Lung (tissue), 12 donors: ENCODE data around the gene C18orf63. TPM values are rescaled to one million over a fixed set of nuclear protein-coding genes. Genes with fewer than 3 reads are reported as not detected.

Experiments used
- ATAC-seq: fragments of 200-7000 bp; cut with Tn5 transposase; one replicate; pipeline ENCODE4 v1.9.1; 2020; ENCODE audit warnings: moderate number of reproducible peaks; ENCODE audit not compliant: insufficient read depth, low FRiP score
- DNase-seq, 3 donors: peaks; one replicate each; pipeline ENCODE4 v3.0.0-alpha.2; 2013 to 2017
- H3K27ac ChIP-seq, 2 donors: one replicate each; pipeline ENCODE4 v1.5.1; 2013; ENCODE audit warnings: mild to moderate bottlenecking in 2 of 2, moderate library complexity in 2 of 2, control low read depth in 1 of 2, inconsistent platforms in 1 of 2, low read depth in 1 of 2, low read length in 1 of 2
- H3K27me3 ChIP-seq, 3 donors: one replicate each; pipeline ENCODE4 v1.5.1; 2013; ENCODE audit warnings: low read length in 2 of 3; ENCODE audit not compliant: control insufficient read depth in 3 of 3, insufficient read depth in 3 of 3
- H3K36me3 ChIP-seq, 4 donors: one replicate each; pipeline ENCODE4 v1.5.1; 2013; ENCODE audit warnings: low read length in 4 of 4, mild to moderate bottlenecking in 1 of 4, moderate library complexity in 1 of 4; ENCODE audit not compliant: control insufficient read depth in 4 of 4, insufficient read depth in 4 of 4
- H3K4me1 ChIP-seq, 5 donors: one replicate each; pipeline ENCODE4 v1.5.1; 2013; ENCODE audit warnings: low read length in 5 of 5, mild to moderate bottlenecking in 2 of 5, moderate library complexity in 1 of 5; ENCODE audit not compliant: control insufficient read depth in 5 of 5, insufficient read depth in 5 of 5
- H3K4me3 ChIP-seq: one replicate; pipeline ENCODE4 v1.5.1; 2013; ENCODE audit warnings: mild to moderate bottlenecking, control low read depth, moderate library complexity
- H3K9ac ChIP-seq, 2 donors: one replicate each; pipeline ENCODE4 v1.5.1; 2013; ENCODE audit warnings: low read length in 2 of 2, control low read depth in 1 of 2; ENCODE audit not compliant: insufficient read depth in 1 of 2
- H3K9me3 ChIP-seq, 4 donors: one replicate each; pipeline ENCODE4 v1.5.1; 2013; ENCODE audit warnings: low read length in 3 of 4, mild to moderate bottlenecking in 1 of 4, moderate library complexity in 1 of 4; ENCODE audit not compliant: control insufficient read depth in 4 of 4, insufficient read depth in 3 of 4
- CTCF ChIP-seq: IDR thresholded peaks from 2 replicates; pipeline ENCODE4 v1.5.1; 2012; ENCODE audit warnings: mild to moderate bottlenecking; ENCODE audit errors: control extremely low read depth, extremely low read depth
- WGBS, 2 donors: extraction: QIAGEN DNeasy Blood & Tissue Kit; methylation state at CpG; one replicate each; pipeline ENCODE4 v1.1.7; 2013; 5-methylcytosine and 5-hydroxymethylcytosine counted together
- polyA plus RNA-seq, 2 donors: library from polyadenylated mRNA; stranded (reverse); fragments of 200-250 nt; gene quantifications; one replicate each; pipeline ENCODE4 v1.2.1, GENCODE V29; 2013
- total RNA-seq, 2 donors: library from RNA; depleted of rRNA in 1 of 2; stranded (reverse); fragments of >200 nt in 1 of 2; gene quantifications; one replicate each; pipeline ENCODE4 v1.2.1, GENCODE V29; 2014 to 2021
- donor health status: control.
- donor health status: control.
- donor health status: Bipolar disorder and iron deficiency.
- donor health status: healthy.
- donor health status: DM: yes; HTN: yes; CAD: no.

C18orf63 gene
- total and polyA plus RNA-seq, 4 donors: 0.14 to 0.55 (median 0.38) TPM

DNA sequence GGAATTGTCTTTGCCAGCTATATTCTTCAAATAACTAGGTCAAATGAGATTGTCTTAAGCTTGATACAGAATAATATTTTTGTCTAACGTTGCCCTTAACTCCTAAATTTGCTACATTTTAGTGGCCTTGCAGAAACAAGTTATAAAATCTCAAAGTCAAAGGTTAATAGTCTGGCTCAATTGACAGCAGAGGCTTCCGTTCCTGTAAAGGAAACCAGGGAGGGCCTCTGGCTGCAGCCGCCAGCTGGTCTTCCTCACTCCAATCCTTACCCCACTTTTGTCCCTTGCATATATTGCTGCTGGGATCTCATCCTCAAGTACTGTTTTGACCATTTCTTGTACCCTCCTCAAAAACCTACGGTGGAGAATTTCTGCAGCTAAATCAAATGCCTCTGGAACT, 40.9 kb upstream of the C18orf63 start:
- DNase-seq (peak in 1 of 3 donors; percentile 46), ATAC-seq (no peak)
- no peaks in the 10 kb centered on the region for H3K9me3 ChIP-seq
- no peak for TF ChIP-seq CTCF
- H3K27ac ChIP-seq: peak overlapping the region in 1 of 2 donors; percentile 48
- H3K4me3 ChIP-seq: no peak overlapping the region
- no peak overlapping the region for H3K9ac ChIP-seq
- H3K4me1 ChIP-seq: peaks cover 7 to 22% (median 18%) of the 10 kb centered on the region in 5 donors
- 49 to 51% methylated on average over 4 of the region's 4 CpGs for WGBS, 2 donors
- peaks cover 0 to 4% (median 2%) of the 10 kb centered on the region in 4 donors for H3K36me3 ChIP-seq
- H3K27me3 ChIP-seq: no peaks in the 10 kb centered on the region

- ATAC-seq: no peak
- H3K36me3 ChIP-seq: peaks cover 0 to 4% (median 2%) of the 10 kb centered on the region in 4 donors
- no peak for TF ChIP-seq CTCF
- no peak overlapping the region for H3K4me3 ChIP-seq
- H3K9me3 ChIP-seq: no peaks in the 10 kb centered on the region
- peaks cover 7 to 20% (median 18%) of the 10 kb centered on the region in 5 donors for H3K4me1 ChIP-seq
- no peaks in the 10 kb centered on the region for H3K27me3 ChIP-seq
- no peak overlapping the region for H3K9ac ChIP-seq
- no peak for DNase-seq
- 88 to 97% methylated on average over 11 of the region's 11 CpGs for WGBS, 2 donors
- peak overlapping the region in 1 of 2 donors; percentile 36 for H3K27ac ChIP-seq
These were observed 39.9 kb upstream of the C18orf63 start for GRCh38 chr18:74275736-74276135.

DNA sequence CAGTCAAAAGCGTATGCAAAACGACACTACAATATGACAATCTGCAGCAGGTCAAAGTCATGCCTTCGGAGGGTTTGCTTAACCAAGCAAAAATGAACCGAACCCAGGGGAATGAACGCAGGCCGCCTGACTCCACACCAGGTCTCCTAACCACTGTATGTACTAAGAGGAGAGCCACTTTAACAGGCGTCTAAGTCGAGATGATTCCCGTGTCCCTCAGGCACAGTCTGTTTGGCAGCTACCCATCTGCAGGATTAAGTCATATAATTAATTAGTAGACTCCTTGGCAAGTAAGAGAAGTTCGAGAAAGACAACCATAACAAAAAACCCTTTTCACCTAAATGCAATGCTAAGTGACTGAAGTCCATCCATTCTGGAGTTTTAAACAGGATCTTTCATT, 39.0 kb upstream of the C18orf63 start:
- no peak overlapping the region for H3K9ac ChIP-seq
- DNase-seq: no peak
- TF ChIP-seq CTCF: no peak
- WGBS, 2 donors: 56 to 76% methylated on average over 10 of the region's 10 CpGs
- H3K4me3 ChIP-seq: no peak overlapping the region
- peak overlapping the region in 1 of 2 donors; percentile 44 for H3K27ac ChIP-seq
- H3K36me3 ChIP-seq: peaks cover 0 to 4% (median 2%) of the 10 kb centered on the region in 4 donors
- no peak for ATAC-seq
- H3K4me1 ChIP-seq: peaks cover 11 to 28% (median 19%) of the 10 kb centered on the region in 5 donors
- no peaks in the 10 kb centered on the region for H3K9me3 ChIP-seq
- H3K27me3 ChIP-seq: no peaks in the 10 kb centered on the region

GRCh38 chr18:74277296-74277695, 38.3 kb upstream of the C18orf63 start:
- Histone ChIP-seq H3K4me3 (no peak overlapping the region), H3K27me3 (no peaks in the 10 kb centered on the region), H3K27ac (no peak overlapping the region), H3K9ac (no peak overlapping the region), H3K4me1 (peaks cover 18 to 34% (median 24%) of the 10 kb centered on the region in 5 donors), H3K36me3 (peaks cover 0 to 4% (median 2%) of the 10 kb centered on the region in 4 donors), H3K9me3 (no peaks in the 10 kb centered on the region)
- no peak for TF ChIP-seq CTCF
- DNase-seq (no peak), ATAC-seq (no peak)
- 65 to 75% methylated on average over 2 of the region's 2 CpGs for WGBS, 2 donors
